ENCODE data around the gene MSI2.

DNA sequence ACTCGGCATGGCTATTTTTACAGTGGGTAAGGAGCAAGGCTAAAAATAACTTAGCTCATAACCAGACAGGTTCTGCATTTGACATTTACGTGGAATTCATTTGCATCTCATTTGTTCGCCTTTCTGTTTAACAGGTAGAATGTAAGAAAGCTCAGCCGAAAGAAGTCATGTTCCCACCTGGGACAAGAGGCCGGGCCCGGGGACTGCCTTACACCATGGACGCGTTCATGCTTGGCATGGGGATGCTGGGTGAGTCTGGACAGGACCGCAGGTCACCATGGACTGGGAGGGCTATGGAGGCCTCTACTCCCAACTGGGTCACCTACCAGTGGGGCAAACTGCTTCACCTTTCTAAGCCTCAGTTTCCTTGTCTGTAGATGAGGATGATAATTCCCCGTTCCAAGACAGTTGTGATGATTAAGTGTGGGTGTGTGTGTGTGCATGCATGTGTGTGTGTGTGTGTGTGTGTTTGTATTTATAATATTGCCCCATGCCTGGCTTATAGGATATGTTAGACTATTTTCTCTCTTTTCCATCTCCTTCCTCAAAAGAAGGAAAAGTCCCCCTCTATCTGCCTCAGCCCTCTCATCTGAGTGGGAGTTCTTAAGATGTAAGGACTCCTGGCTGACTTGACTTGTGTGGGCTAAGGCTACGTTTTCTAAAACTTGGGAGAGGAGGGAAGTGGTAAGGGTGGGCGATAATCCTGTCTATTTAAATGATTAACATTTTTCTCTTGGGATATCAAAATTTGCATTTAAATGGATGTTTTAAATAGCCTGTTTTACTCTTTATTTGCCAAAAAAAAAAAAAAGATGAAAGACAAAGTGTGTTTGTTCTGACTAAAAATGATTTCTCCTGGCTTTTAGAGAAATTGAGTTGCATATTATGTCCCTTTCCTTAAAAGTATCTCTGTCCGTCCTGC, 359.8 kb downstream of the MSI2 start:
- TF ChIP-seq CTCF (IDR thresholded peaks at IDR 0.05; ENCODE audit: insufficient read depth, low read length, poor library complexity, severe bottlenecking) (no peak), EZH2phosphoT487 (conservative IDR thresholded peaks at IDR 0.05; ENCODE audit: low read length) (no peak)

All from SU-DHL-6 (cell line).